Activated CD8-positive, alpha-beta memory T cell treated with anti-CD3 and anti-CD28 coated beads, Interleukin-2, amount 10 ng/mL, durations not matched to agents 7 days and 5 days (primary cell): ENCODE measurements around the gene JUN. TPM values are rescaled to one million over a fixed set of nuclear protein-coding genes. Genes with fewer than 3 reads are reported as not detected.
"Not testable (repeated sequence)": the region's sequence is repeated elsewhere in the genome, so short reads cannot be mapped to it uniquely, and the experiment has no call there.

Source experiments
- ATAC-seq: fragments of 150-1000 bp; cut with Tn5 transposase; one replicate; pipeline ENCODE4 v1.10.0; 2021; ENCODE audit warnings: moderate library complexity
- CTCF ChIA-PET: fragments of 350-600 bp; sonication (Branson Sonifier 250); formaldehyde crosslinking; loops from one replicate; lab custom pipeline; 2021; ENCODE audit warnings: antibody characterized with exemption; lab: Charles Lee
- DNase-seq: peaks from one replicate; pipeline ENCODE4 v3.0.0-alpha.2; 2020
- H3K27ac Mint-ChIP-seq: one replicate; pipeline ENCODE4 v1.8.0; 2021; ENCODE audit warnings: mild to moderate bottlenecking, mixed read lengths
- H3K27me3 Mint-ChIP-seq: one replicate; pipeline ENCODE4 v1.8.0; 2021; ENCODE audit warnings: mixed read lengths
- H3K36me3 Mint-ChIP-seq: one replicate; pipeline ENCODE4 v1.8.0; 2021; ENCODE audit warnings: mild to moderate bottlenecking, mixed read lengths
- H3K4me1 Mint-ChIP-seq: one replicate; pipeline ENCODE4 v1.8.0; 2021; ENCODE audit warnings: mixed read lengths
- H3K4me3 Mint-ChIP-seq: one replicate; pipeline ENCODE4 v1.8.0; 2021; ENCODE audit warnings: mild to moderate bottlenecking, moderate library complexity, mixed read lengths
- H3K9me3 Mint-ChIP-seq: one replicate; pipeline ENCODE4 v1.8.0; 2022; ENCODE audit warnings: low read depth, mixed read lengths
- total RNA-seq, 2 experiments: library from RNA; stranded (reverse); gene quantifications; one replicate each; pipeline ENCODE4 v1.2.3, GENCODE V29; 2021

JUN gene
- total RNA-seq, 2 experiments from 2014 or later, result 50.5 to 129 TPM

DNA sequence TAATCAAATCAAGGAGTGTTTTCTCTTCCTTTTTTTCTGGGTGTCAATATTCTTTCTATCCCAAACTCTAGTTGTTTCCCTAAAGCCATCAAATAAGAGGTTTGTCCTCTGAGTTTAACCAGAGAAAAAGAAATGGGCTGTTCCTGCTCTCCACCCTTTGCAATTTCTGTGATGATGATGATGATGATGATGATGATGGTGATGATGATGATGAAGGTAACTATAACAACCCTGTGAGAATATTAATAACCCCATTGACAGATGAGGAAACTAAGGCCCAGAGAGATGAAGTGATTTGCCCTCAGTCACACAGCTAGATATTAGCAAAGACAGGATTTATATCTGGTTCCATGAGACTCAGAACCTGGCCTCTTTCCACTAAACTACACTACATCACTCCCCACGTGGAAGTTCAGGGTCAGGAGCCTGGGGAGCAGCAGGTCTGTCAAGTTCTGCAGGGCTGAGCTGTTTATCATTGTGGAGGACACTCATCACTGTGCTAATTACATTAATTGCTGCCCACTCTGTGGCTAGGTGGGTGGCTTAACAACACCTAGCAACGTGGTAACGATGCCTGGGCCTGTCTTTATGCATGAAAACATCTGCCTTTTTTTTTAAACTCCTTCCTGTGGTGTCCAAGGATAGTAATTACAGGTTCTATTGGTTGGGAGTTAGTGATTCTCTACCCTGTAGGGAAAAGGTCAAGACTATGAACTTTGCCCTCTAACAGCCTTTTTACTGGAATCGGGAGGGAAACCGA is 19.0 kb upstream of the JUN start:
- H3K4me3 Mint-ChIP-seq, result no peak overlapping the region
- ATAC-seq (no peak), DNase-seq (no peak)
- H3K27ac Mint-ChIP-seq, result no peak overlapping the region
- CTCF ChIA-PET, result no interaction called here
- H3K36me3 Mint-ChIP-seq, result no peaks in the 10 kb centered on the region
- no peaks in the 10 kb centered on the region for H3K4me1 Mint-ChIP-seq
- no peaks in the 10 kb centered on the region for H3K9me3 Mint-ChIP-seq
- H3K27me3 Mint-ChIP-seq, result no peaks in the 10 kb centered on the region

DNA sequence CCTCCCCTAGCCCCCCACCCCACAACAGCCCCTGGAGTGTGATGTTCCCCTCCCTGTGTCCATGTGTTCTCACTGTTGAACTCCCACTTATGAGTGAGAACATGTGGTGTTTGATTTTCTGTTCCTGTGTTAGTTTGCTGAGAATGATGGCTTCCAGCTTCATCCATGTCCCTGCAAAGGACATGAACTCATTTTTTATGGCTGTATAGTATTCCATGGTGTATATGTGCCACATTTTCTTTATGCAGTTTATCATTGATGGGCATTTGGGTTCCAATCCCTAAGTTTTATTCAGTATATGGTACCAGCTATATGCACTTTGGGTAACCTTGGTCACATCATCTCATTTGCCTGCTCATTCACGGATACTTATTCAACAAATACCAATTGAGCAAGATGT is 17.4 kb upstream of the JUN start:
- DNase-seq, H3K9me3 Mint-ChIP-seq, CTCF ChIA-PET, H3K27me3 Mint-ChIP-seq, H3K27ac Mint-ChIP-seq, ATAC-seq, H3K4me1 Mint-ChIP-seq, H3K36me3 Mint-ChIP-seq, H3K4me3 Mint-ChIP-seq: not testable (repeated sequence)

DNA sequence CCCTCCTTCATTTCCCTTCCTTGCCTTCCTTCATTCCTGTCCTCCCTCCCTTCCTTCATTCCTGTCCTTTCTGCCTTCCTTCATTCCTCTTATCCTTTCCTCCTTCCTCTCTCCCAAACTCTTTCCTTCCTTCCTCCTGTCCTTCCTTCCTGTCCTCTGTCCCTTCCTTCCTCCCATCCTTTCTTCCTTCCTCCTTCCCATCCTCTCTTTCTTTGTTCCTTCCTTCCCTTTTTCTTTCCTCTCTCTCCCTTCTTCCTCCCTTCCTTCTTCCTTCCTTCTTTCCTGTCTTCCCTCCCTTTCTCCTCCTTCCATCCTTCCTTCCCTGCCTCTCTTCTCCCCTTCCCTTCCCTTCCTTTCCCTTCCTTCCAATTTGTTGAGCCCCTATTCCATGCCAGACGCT is 15.8 kb upstream of the JUN start:
- Mint-ChIP-seq H3K27ac (no peak overlapping the region), H3K4me3 (no peak overlapping the region), H3K36me3 (no peaks in the 10 kb centered on the region), H3K27me3 (no peaks in the 10 kb centered on the region), H3K4me1 (peaks cover 9% of the 10 kb centered on the region), H3K9me3 (no peaks in the 10 kb centered on the region)
- DNase-seq, result no peak
- ATAC-seq, result no peak
- CTCF ChIA-PET, result interaction anchor here (1.0 kb wide), 1 partner anchor 16 kb away, joined by 3 read pairs; the partner anchor contains the start of gene JUN

DNA sequence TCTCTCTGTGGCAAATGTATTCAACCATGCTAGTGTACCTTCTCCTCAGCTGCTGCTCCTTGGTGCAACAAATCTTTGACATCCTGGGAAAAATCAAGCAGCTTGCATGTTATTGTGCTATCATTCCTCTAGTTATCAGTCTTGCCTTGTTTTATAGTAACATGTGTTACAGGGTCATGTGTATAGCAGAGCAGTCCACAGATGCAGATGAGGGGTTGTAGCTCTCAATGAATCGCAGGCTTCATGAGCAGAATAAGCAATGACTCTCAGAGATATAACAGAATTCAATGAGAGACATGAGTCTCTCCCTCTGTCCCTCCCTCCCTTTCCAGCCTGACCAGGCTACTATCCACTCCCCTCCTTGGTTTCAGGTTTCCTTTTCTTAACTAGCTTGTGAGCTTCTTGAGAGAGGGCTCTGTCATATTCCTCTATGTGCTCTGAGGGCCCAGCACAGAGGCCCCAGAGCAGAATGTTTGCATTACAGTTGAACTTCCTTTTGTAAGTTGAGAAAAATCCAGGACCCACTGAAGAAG is 15.1 kb upstream of the JUN start:
- peaks cover 16% of the 10 kb centered on the region for H3K4me1 Mint-ChIP-seq

DNA sequence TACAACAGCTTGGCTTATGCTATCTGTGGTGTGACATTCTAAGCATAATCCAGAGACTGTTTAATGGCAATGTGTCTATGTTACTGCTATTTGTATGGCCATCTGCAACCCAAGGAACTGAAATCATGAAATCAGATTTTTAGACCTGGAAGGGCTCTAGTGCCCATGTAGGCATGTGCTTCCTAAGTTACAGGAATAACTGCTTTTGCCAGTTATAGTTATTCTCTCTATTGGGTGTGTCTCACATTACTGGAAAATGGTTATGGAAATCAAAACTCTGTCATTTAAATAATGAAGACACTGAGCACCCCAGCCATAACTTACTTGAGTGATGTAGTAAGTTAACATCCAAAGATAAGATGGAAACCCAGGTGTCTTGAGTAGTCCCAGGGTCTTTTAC is 12.6 kb upstream of the JUN start:
- H3K36me3 Mint-ChIP-seq, result peaks cover 1% of the 10 kb centered on the region
- ATAC-seq (no peak), DNase-seq (no peak)
- H3K9me3 Mint-ChIP-seq, result no peaks in the 10 kb centered on the region
- H3K27ac Mint-ChIP-seq, result no peak overlapping the region
- no peak overlapping the region for H3K4me3 Mint-ChIP-seq
- H3K27me3 Mint-ChIP-seq, result no peaks in the 10 kb centered on the region
- peaks cover 16% of the 10 kb centered on the region for H3K4me1 Mint-ChIP-seq
- CTCF ChIA-PET, result no interaction called here

More for the DNA sequence above, 15.1 kb upstream of the JUN start:
- DNase-seq (no peak), ATAC-seq (no peak)
- Mint-ChIP-seq H3K36me3 (no peaks in the 10 kb centered on the region), H3K27me3 (no peaks in the 10 kb centered on the region), H3K27ac (no peak overlapping the region), H3K9me3 (no peaks in the 10 kb centered on the region), H3K4me3 (no peak overlapping the region)
- CTCF ChIA-PET, result interaction anchor here (0.8 to 1.1 kb wide), 3 partner anchors 13 to 17 kb away, joined by 3 read pairs; partner anchors contain the start of gene JUN

DNA sequence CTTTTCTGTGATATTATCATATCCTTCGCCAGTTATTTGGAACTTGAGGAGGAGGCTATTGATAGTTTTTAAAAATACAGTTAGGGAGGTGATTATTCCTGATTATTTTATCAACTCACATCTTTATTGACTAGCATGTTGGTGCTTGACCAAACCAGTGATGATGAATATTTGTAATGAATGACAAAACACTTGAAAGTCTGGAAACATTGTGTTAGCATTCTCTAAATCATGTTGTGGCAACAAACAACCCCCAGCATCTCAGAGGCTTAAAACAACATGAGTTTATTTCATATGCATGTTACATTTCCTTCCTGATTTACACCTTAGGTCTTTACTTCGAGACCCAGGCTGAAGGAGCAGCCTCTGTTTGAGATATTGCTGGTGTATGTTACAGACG is 10.7 kb upstream of the JUN start:
- DNase-seq (no peak), ATAC-seq (no peak)
- H3K36me3 Mint-ChIP-seq, result peaks cover 2% of the 10 kb centered on the region
- no peak overlapping the region for H3K27ac Mint-ChIP-seq
- H3K4me1 Mint-ChIP-seq, result peaks cover 19% of the 10 kb centered on the region
- CTCF ChIA-PET, result no interaction called here
- H3K4me3 Mint-ChIP-seq, result no peak overlapping the region
- no peaks in the 10 kb centered on the region for H3K27me3 Mint-ChIP-seq
- H3K9me3 Mint-ChIP-seq, result no peaks in the 10 kb centered on the region

DNA sequence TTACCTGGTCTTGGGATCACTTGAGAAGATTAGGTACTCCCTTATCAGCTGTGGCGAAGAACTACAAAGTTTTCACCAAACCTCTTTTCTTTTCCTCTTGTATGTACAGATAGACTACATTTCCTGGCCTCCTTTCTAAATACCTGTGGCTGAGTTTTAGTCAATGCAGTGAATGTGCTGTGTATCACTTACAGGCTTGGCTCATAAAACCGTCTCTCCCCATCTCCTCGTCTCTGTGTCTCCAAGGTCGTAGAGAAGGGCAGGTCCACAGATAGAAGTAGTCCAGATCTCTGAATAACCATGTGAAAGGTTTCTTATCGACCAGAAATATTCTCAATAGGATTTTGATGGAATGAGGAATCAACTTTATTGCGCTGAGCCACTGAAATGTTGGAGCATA is 9.0 kb upstream of the JUN start:
- ATAC-seq (no peak), DNase-seq (no peak)
- Mint-ChIP-seq H3K9me3 (no peaks in the 10 kb centered on the region), H3K27ac (no peak overlapping the region), H3K36me3 (peaks cover 12% of the 10 kb centered on the region), H3K4me3 (no peak overlapping the region), H3K4me1 (peaks cover 19% of the 10 kb centered on the region), H3K27me3 (no peaks in the 10 kb centered on the region)
- CTCF ChIA-PET, result no interaction called here

DNA sequence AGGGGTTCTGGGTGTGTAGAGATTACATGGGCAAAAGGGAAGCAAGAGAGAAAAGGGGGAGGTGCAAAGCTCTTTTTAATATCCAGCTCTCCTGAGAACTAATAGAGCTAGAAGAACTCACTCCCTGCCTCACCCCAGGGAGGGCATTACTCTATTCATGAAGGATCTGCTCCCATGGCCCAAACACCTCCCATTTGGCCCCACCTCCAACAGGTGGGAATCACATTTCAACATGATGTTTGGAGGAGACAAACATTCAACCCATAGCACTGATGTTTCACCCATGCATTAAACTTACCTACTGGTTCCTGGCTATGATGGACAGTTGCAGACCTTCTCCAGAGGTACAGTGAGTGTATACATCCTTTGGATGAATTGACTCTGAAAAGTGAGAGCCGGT is 7.3 kb upstream of the JUN start:
- Mint-ChIP-seq H3K27ac (no peak overlapping the region), H3K4me1 (peaks cover 19% of the 10 kb centered on the region), H3K9me3 (no peaks in the 10 kb centered on the region), H3K27me3 (no peaks in the 10 kb centered on the region), H3K4me3 (no peak overlapping the region), H3K36me3 (peaks cover 14% of the 10 kb centered on the region)
- no peak for ATAC-seq
- CTCF ChIA-PET, result interaction anchor here (0.5 kb wide), 1 partner anchor 70 kb away, joined by 3 read pairs; no protein-coding TSS in a partner anchor
- DNase-seq, result no peak

DNA sequence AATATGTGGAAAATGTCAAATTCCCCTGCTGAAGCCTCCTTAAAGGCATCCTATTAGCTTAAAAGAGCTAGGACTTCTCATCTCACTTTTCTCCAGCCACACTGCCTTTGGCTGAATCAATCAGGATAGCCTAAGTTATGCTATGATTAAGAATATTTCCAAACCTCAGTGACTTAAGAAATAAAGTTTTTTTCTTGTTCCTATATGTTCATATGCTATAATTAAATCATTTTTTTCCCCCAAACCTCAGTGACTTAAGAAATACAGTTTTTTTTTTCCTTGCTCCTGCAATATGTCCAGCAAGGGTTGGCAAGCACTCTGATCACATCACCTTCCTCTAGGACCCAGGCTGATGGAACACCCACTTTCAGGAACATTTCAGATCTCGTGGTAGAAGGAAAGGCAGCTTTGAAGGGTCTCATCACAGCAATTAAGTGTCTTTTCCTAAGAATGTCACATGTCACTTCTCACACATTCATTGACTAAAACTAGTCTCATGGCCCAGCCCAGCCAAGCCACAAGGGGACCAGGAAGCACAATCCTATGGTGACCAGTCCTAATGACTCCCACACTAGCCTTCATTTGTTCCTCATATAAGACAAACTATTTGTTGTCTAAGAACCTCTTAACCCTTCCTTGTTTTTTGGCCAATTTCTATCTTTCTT is 6.3 kb upstream of the JUN start:
- Mint-ChIP-seq H3K36me3 (peaks cover 14% of the 10 kb centered on the region), H3K27ac (no peak overlapping the region), H3K27me3 (no peaks in the 10 kb centered on the region), H3K9me3 (no peaks in the 10 kb centered on the region), H3K4me1 (peaks cover 14% of the 10 kb centered on the region), H3K4me3 (no peak overlapping the region)
- no peak for ATAC-seq
- no peak for DNase-seq
- CTCF ChIA-PET, result no interaction called here

DNA sequence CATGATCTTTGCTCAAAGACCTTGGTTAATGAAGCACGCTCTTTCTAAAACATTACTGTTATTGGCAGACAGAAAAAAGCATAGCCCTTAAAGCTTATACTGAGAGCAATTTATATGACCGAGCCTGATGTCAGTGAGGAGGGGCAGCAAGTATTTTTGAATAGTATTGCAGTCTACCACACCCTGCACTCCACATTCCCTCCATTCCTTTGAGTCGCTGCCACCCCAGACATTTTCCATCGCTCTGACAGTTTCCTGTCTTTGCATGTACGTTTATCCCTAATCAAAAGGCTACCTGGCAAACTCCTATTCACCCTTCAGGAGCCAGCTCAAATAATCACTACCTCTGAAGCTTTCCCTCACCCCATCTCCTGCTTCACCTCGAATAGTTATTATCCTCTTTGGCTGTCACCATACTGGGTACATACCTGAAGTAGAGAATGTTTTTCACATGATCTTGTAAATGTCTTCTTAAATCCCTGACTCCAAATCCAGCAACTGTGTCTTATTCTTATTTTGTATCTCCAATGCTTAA is 5.5 kb upstream of the JUN start:
- H3K27ac Mint-ChIP-seq, result no peak overlapping the region
- ATAC-seq (no peak), DNase-seq (no peak)
- H3K4me3 Mint-ChIP-seq, result no peak overlapping the region
- peaks cover 14% of the 10 kb centered on the region for H3K36me3 Mint-ChIP-seq
- H3K4me1 Mint-ChIP-seq, result peaks cover 7% of the 10 kb centered on the region
- CTCF ChIA-PET, result interaction anchor here (1.4 kb wide), 1 partner anchor 27 kb away, joined by 3 read pairs; no protein-coding TSS in a partner anchor
- H3K27me3 Mint-ChIP-seq, result no peaks in the 10 kb centered on the region
- no peaks in the 10 kb centered on the region for H3K9me3 Mint-ChIP-seq

DNA sequence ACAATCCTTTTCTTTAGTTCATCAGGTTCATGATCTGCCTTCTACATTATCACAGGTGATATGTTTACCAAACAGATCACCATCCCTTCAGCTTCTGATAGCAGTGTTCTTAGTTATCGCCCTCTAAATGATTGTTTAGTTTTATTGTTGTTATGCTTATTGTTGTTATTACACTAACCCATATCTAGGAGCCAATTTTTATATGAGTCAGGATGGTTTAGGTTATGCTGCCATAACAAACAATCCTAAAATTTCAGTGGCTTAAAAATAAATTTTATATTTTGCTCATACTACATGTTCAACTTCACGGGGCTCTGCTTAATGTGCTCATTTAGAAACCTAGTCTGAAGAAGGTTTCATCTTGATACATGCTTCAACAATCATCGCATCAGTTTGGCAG is 4.4 kb upstream of the JUN start:
- no peaks in the 10 kb centered on the region for H3K27me3 Mint-ChIP-seq
- no peak overlapping the region for H3K27ac Mint-ChIP-seq
- H3K4me3 Mint-ChIP-seq, result no peak overlapping the region
- ATAC-seq, result no peak
- peaks cover 15% of the 10 kb centered on the region for H3K36me3 Mint-ChIP-seq
- no peak for DNase-seq
- CTCF ChIA-PET, result interaction anchor here (1.3 to 1.4 kb wide), 2 partner anchors 28 to 911 kb away, joined by 3 to 5 read pairs; no protein-coding TSS in a partner anchor
- H3K4me1 Mint-ChIP-seq, result peaks cover 3% of the 10 kb centered on the region
- no peaks in the 10 kb centered on the region for H3K9me3 Mint-ChIP-seq

DNA sequence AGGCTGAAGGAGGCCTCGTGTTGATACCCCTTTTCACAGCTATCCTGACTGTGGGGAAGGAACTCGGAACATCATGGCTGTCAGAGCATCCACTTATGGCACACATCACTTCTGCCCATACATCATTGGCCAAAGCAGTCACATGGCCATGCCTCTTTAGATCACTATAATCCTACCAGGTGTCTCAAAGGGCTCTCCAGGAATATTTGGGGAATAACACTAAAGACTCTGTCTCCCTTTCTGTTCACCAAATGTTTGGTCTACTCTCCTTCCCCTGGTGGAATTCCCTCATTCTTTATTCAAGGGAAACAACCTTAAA is 3.0 kb upstream of the JUN start:
- CTCF ChIA-PET, result interaction anchor here (1.3 to 1.7 kb wide), 3 partner anchors 12 to 912 kb away, joined by 3 to 5 read pairs (median 4); no protein-coding TSS in a partner anchor

DNA sequence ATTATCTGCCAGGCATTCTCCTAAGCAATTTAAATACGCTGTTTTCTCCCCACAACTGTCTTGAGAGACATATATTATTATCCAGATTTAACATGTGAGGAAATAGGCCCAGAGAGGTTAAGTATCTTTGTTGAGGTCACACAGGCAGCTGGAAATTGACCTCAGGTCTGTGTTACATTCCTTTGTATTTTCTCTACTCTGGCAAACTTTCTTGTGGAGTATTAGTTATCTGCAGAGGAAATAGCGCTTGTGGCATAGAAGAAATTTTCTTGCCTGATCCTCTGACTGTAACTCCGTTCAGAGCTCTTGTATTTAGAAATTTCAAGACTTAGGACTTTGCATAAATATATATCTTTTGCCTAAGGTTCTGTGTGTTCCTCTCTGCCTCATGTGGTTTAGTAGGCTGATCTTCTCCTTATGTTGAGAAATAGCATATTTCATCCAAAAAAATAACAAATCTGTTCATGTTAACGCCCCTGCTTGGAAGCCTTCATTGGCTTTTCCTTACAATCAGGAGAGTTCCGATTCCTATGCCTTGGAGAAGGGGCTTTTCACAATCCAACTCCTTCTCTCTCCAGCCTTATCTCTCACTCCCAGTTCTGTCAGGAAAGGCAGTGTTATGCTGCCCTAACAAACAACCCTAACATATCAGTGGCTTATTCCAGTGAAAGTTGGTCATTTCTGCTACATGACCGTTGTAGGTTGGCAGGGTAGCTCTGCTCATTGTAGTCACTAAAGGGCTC is 2.5 kb upstream of the JUN start:
- Mint-ChIP-seq H3K27ac (no peak overlapping the region), H3K4me3 (no peak overlapping the region), H3K9me3 (no peaks in the 10 kb centered on the region), H3K27me3 (peaks cover 2% of the 10 kb centered on the region), H3K36me3 (peaks cover 25% of the 10 kb centered on the region), H3K4me1 (peaks cover 12% of the 10 kb centered on the region)
- no peak for ATAC-seq
- DNase-seq, result no peak
- CTCF ChIA-PET, result interaction anchor here (1.0 to 5.5 kb wide), 5 partner anchors 13 to 912 kb away, joined by 3 to 39 read pairs (median 4); no protein-coding TSS in a partner anchor

More for the DNA sequence above, 3.0 kb upstream of the JUN start:
- peaks cover under 1% of the 10 kb centered on the region for H3K27me3 Mint-ChIP-seq
- ATAC-seq (no peak), DNase-seq (no peak)
- peaks cover 22% of the 10 kb centered on the region for H3K36me3 Mint-ChIP-seq
- no peak overlapping the region for H3K4me3 Mint-ChIP-seq
- no peak overlapping the region for H3K27ac Mint-ChIP-seq
- H3K9me3 Mint-ChIP-seq, result no peaks in the 10 kb centered on the region
- H3K4me1 Mint-ChIP-seq, result peaks cover 9% of the 10 kb centered on the region
